Activated naive CD4-positive, alpha-beta T cell treated with anti-CD3 and anti-CD28 coated beads, Interleukin-2, amount 50 U/mL, for 24 hours (primary cell): ENCODE measurements around the gene TAS2R3.

Source experiments
- H3K27ac Mint-ChIP-seq: one replicate; pipeline ENCODE4 v1.8.0; 2021; ENCODE audit warnings: mild to moderate bottlenecking, mixed read lengths
- H3K27me3 Mint-ChIP-seq: one replicate; pipeline ENCODE4 v1.8.0; 2021; ENCODE audit warnings: mixed read lengths
- H3K36me3 Mint-ChIP-seq: one replicate; pipeline ENCODE4 v1.8.0; 2021; ENCODE audit warnings: mixed read lengths
- H3K4me1 Mint-ChIP-seq: one replicate; pipeline ENCODE4 v1.8.0; 2021; ENCODE audit warnings: mixed read lengths
- H3K4me3 Mint-ChIP-seq: one replicate; pipeline ENCODE4 v1.8.0; 2021; ENCODE audit warnings: mild to moderate bottlenecking, mixed read lengths
- H3K9me3 Mint-ChIP-seq: one replicate; pipeline ENCODE4 v1.8.0; 2021; ENCODE audit warnings: mixed read lengths

Gene TAS2R3, protein sequence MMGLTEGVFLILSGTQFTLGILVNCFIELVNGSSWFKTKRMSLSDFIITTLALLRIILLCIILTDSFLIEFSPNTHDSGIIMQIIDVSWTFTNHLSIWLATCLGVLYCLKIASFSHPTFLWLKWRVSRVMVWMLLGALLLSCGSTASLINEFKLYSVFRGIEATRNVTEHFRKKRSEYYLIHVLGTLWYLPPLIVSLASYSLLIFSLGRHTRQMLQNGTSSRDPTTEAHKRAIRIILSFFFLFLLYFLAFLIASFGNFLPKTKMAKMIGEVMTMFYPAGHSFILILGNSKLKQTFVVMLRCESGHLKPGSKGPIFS

GRCh38 chr7:141763797-141764196, at the start of gene TAS2R3:
TAS2R3 (plus strand) TSS chr7:141764097; CDS start chr7:141764159, 62 bp downstream.
- Mint-ChIP-seq H3K4me3 (no peak within 1 kb of the TSS), H3K36me3 (peaks cover 39% of the 10 kb centered on the region), H3K9me3 (no peaks in the 10 kb centered on the region), H3K27me3 (no peaks in the 10 kb centered on the region), H3K4me1 (peaks cover 12% of the 10 kb centered on the region), H3K27ac (no peak within 1 kb of the TSS)

- peaks cover 2% of the 10 kb centered on the region for H3K36me3 Mint-ChIP-seq
- peaks cover 4% of the 10 kb centered on the region for H3K4me1 Mint-ChIP-seq
- no peak overlapping the region for H3K4me3 Mint-ChIP-seq
- H3K27ac Mint-ChIP-seq, result no peak overlapping the region
- no peaks in the 10 kb centered on the region for H3K9me3 Mint-ChIP-seq
- H3K27me3 Mint-ChIP-seq, result no peaks in the 10 kb centered on the region
These were observed 49.3 kb upstream of the TAS2R3 start for GRCh38 chr7:141714571-141714970.

DNA sequence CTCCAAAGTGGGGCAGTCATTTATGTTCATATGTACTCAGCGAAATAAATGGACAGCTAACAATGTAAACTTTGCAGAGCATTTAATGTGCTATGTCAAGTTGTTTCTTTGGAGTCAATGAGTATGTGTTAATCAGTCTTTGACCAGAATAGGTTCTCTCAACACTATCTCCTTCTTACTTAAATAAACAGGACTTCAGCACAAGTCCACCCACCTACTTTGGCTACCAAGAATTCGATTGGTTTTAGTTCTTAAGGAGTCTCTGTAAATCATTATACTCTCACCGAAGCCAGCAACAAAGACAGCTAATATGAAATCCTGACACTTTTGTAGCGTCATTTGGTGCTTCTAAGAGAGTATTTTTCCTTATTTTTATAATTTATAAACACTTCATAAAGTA, 48.9 kb upstream of the TAS2R3 start:
- peaks cover 2% of the 10 kb centered on the region for H3K36me3 Mint-ChIP-seq
- H3K27me3 Mint-ChIP-seq, result no peaks in the 10 kb centered on the region
- H3K4me3 Mint-ChIP-seq, result no peak overlapping the region
- H3K4me1 Mint-ChIP-seq, result peaks cover 4% of the 10 kb centered on the region
- no peak overlapping the region for H3K27ac Mint-ChIP-seq
- no peaks in the 10 kb centered on the region for H3K9me3 Mint-ChIP-seq

GRCh38 chr7:141715794-141716689, 47.9 kb upstream of the TAS2R3 start:
- Mint-ChIP-seq H3K27ac (no peak overlapping the region), H3K9me3 (no peaks in the 10 kb centered on the region), H3K36me3 (peaks cover 2% of the 10 kb centered on the region), H3K4me3 (no peak overlapping the region), H3K27me3 (no peaks in the 10 kb centered on the region), H3K4me1 (peaks cover 4% of the 10 kb centered on the region)

DNA sequence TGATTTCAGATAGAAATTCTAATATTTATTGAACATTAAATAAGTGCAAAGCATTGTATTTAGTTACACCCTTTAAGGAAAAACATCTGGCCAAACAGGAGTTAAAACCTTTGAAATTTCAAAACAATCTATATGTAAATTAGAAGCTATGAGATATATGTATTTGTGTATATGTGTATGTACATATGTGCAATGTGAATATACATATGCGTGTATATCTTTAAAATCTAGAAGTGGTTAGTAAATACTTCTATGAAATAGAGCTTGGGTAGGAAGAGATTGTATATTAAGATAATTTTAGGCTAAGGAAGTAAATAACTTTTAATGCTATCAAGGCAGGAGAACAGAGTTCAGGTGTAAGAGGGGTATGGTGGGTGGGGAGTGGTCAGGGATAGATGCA, 46.4 kb upstream of the TAS2R3 start:
- Mint-ChIP-seq H3K9me3 (no peaks in the 10 kb centered on the region), H3K27ac (no peak overlapping the region), H3K4me1 (no peaks in the 10 kb centered on the region), H3K27me3 (no peaks in the 10 kb centered on the region), H3K36me3 (peaks cover 2% of the 10 kb centered on the region), H3K4me3 (no peak overlapping the region)

- no peaks in the 10 kb centered on the region for H3K4me1 Mint-ChIP-seq
- H3K36me3 Mint-ChIP-seq, result peaks cover 7% of the 10 kb centered on the region
- H3K9me3 Mint-ChIP-seq, result no peaks in the 10 kb centered on the region
- H3K27ac Mint-ChIP-seq, result no peak overlapping the region
- no peak overlapping the region for H3K4me3 Mint-ChIP-seq
- no peaks in the 10 kb centered on the region for H3K27me3 Mint-ChIP-seq
These were observed 41.4 kb upstream of the TAS2R3 start for GRCh38 chr7:141722529-141722928.

DNA sequence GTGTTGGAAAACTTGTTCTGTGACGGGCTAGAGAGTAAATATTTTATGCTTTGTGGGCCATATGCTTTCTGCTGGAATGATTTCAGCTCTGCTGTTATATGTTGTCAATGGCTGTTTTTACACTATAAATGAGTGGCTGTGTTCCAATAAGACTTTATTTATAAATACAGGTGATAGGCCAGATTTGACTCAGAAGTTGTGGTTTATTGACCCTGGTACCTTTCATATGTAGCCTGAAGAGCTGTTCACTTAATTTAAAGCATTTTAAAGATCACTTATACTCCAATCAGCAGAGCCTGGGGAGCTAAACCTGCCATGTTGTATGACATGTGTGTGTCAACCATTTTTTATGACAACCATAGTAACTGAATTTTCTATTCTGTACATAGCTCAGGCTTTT, 34.9 kb upstream of the TAS2R3 start:
- H3K36me3 Mint-ChIP-seq, result peaks cover 5% of the 10 kb centered on the region
- H3K4me3 Mint-ChIP-seq, result no peak overlapping the region
- H3K9me3 Mint-ChIP-seq, result no peaks in the 10 kb centered on the region
- no peak overlapping the region for H3K27ac Mint-ChIP-seq
- no peaks in the 10 kb centered on the region for H3K27me3 Mint-ChIP-seq
- H3K4me1 Mint-ChIP-seq, result no peaks in the 10 kb centered on the region

- H3K4me1 Mint-ChIP-seq, result no peaks in the 10 kb centered on the region
- no peak overlapping the region for H3K4me3 Mint-ChIP-seq
- H3K27me3 Mint-ChIP-seq, result no peaks in the 10 kb centered on the region
- no peaks in the 10 kb centered on the region for H3K9me3 Mint-ChIP-seq
- H3K36me3 Mint-ChIP-seq, result no peaks in the 10 kb centered on the region
- H3K27ac Mint-ChIP-seq, result peak overlapping the region; percentile 15
These were observed 32.3 kb upstream of the TAS2R3 start for GRCh38 chr7:141731476-141732149.

- Mint-ChIP-seq H3K36me3 (peaks cover 23% of the 10 kb centered on the region), H3K27me3 (no peaks in the 10 kb centered on the region), H3K4me3 (peak overlapping the region; percentile 98), H3K27ac (peak overlapping the region; percentile 99), H3K4me1 (peaks cover 50% of the 10 kb centered on the region), H3K9me3 (no peaks in the 10 kb centered on the region)
These were observed 26.6 kb upstream of the TAS2R3 start for GRCh38 chr7:141737118-141737835.

DNA sequence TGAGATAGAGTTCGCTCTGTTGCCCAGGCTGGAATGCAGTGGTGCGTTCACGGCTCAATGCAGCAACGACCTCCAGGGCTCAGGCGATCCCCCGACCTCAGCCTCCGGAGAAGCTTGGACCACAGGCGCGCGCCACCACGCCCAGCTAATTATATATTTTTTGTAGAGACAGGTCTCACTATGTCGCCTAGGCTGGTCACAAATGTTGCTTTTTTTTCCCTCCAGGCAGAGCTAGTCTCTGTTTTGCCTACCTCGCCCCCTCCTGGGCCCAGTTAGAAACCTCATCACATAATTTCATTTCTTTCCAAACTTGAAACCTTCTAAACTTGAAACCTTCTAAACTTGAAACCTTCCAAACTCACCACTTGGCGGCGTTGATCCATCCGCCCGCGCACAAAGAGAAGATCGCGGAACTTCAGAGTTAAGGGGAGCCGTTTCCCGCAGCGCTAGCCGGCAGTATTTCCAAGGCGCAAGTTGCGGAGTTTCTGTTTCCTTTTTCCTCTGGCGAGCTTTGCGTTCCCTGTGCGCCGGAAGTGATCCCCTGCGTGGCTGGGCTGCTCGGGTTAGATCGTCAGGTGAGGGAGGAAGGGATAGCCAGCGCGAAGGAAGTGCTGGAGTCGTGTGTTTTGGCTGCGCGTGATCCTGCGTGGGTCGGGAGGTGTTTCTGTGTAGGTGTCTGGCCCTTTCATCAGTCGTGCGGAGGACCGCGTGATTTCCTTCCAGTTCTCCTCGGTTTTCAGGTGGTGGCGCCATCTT, 25.9 kb upstream of the TAS2R3 start, which contains the start of gene SSBP1:
TSS of gene SSBP1 (plus strand) at position 523 of the 756 bp plus-strand sequence. CDS start 809 bp downstream, outside the sequence.
- H3K4me1 Mint-ChIP-seq, result peaks cover 54% of the 10 kb centered on the region
- H3K9me3 Mint-ChIP-seq, result no peaks in the 10 kb centered on the region
- H3K27ac Mint-ChIP-seq, result peak within 1 kb of the TSS; percentile 99
- peak within 1 kb of the TSS; percentile 98 for H3K4me3 Mint-ChIP-seq
- no peaks in the 10 kb centered on the region for H3K27me3 Mint-ChIP-seq
- H3K36me3 Mint-ChIP-seq, result peaks cover 27% of the 10 kb centered on the region

GRCh38 chr7:141738592-141739013, 25.3 kb upstream of the TAS2R3 start:
- peak overlapping the region; percentile 99 for H3K27ac Mint-ChIP-seq
- H3K9me3 Mint-ChIP-seq, result no peaks in the 10 kb centered on the region
- H3K4me3 Mint-ChIP-seq, result peak overlapping the region; percentile 98
- peaks cover 30% of the 10 kb centered on the region for H3K36me3 Mint-ChIP-seq
- peaks cover 55% of the 10 kb centered on the region for H3K4me1 Mint-ChIP-seq
- H3K27me3 Mint-ChIP-seq, result no peaks in the 10 kb centered on the region

DNA sequence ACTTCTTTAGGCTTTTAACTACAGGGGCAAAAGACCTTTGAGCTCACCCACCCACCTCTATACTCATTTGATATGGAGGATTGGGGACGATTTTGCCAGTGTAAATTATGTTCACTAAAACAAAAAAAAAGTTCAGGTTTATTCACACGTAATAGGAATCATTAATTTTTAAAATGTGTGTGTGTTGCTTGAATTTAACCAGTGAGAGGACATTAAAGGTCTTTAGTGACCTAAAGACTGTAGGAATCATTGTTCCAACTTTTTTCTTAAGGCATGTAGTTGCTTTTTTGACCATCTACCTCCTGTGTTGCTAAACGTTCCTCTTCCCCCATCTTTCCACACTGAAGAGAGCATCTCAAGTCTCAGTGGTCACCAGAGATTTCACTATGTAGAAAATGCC, 24.6 kb upstream of the TAS2R3 start:
- Mint-ChIP-seq H3K36me3 (peaks cover 36% of the 10 kb centered on the region), H3K4me1 (peaks cover 61% of the 10 kb centered on the region), H3K27ac (peak overlapping the region; percentile 99), H3K9me3 (no peaks in the 10 kb centered on the region), H3K27me3 (no peaks in the 10 kb centered on the region), H3K4me3 (peak overlapping the region; percentile 98)

GRCh38 chr7:141742229-141742628, 21.7 kb upstream of the TAS2R3 start:
- no peak overlapping the region for H3K27ac Mint-ChIP-seq
- H3K4me1 Mint-ChIP-seq, result peaks cover 63% of the 10 kb centered on the region
- no peaks in the 10 kb centered on the region for H3K27me3 Mint-ChIP-seq
- no peaks in the 10 kb centered on the region for H3K9me3 Mint-ChIP-seq
- H3K36me3 Mint-ChIP-seq, result peaks cover 41% of the 10 kb centered on the region
- H3K4me3 Mint-ChIP-seq, result no peak overlapping the region

DNA sequence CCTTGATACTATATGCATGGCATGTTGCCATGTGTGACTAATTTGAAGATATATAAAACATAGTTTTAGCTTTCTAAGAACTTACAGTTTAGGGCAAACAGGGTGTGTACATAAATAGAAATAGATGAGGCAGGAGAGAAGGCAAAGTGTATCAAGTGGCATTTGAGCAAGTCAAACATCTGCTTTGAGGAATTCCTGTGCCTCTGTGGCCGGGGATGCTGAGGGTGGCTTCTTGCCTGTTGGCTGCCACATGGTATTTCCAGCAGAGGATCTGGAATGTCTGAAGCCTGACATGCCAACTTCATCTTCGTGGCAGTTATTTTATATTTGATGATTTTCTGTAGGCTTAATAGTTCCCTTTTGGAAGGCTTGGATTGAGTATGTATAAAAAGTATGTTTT, 19.8 kb upstream of the TAS2R3 start:
- Mint-ChIP-seq H3K27me3 (no peaks in the 10 kb centered on the region), H3K4me3 (no peak overlapping the region), H3K27ac (peak overlapping the region; percentile 20), H3K4me1 (peaks cover 47% of the 10 kb centered on the region), H3K36me3 (peaks cover 37% of the 10 kb centered on the region), H3K9me3 (no peaks in the 10 kb centered on the region)
